Osteoblast (primary cell): Measurements from ENCODE around the gene LCE4A. TPM values are rescaled to one million over a fixed set of nuclear protein-coding genes. Genes with fewer than 3 reads are reported as not detected.
A peak's percentile ranks its signal among the peaks of the same experiment; 100 is the strongest.

Experiments used
- DNase-seq: peaks from one replicate; pipeline ENCODE4 v3.0.0; 2011; ENCODE audit warnings: low spot score, mixed read lengths; ENCODE audit not compliant: insufficient read length; ENCODE audit errors: missing footprints
- H2AFZ ChIP-seq: 2 replicates; pipeline ENCODE4 v1.6.0; 2011; ENCODE audit warnings: mild to moderate bottlenecking, low read length
- H3K27ac ChIP-seq: 2 replicates; pipeline ENCODE4 v1.5.1; 2011; ENCODE audit warnings: mild to moderate bottlenecking, low read depth, low read length, moderate library complexity
- H3K27me3 ChIP-seq: 2 replicates; pipeline ENCODE4 v1.6.0; 2012; ENCODE audit warnings: mild to moderate bottlenecking, control low read depth, inconsistent platforms, low read length, moderate library complexity; ENCODE audit not compliant: insufficient read depth
- H3K36me3 ChIP-seq: 2 replicates; pipeline ENCODE4 v1.5.1; 2011; ENCODE audit warnings: mild to moderate bottlenecking, low read length, control low read depth, moderate library complexity; ENCODE audit not compliant: insufficient read depth
- H3K4me1 ChIP-seq: 2 replicates; pipeline ENCODE4 v1.5.1; 2011; ENCODE audit warnings: mild to moderate bottlenecking, low read length, control low read depth, moderate library complexity; ENCODE audit not compliant: insufficient read depth
- H3K4me2 ChIP-seq: 2 replicates; pipeline ENCODE4 v1.6.0; 2011; ENCODE audit warnings: mild to moderate bottlenecking, low read length; ENCODE audit not compliant: insufficient read depth
- H3K4me3 ChIP-seq: fragments of 200-600 bp; sonication (generic); 3 replicates; pipeline ENCODE4 v1.5.1; 2012; ENCODE audit warnings: mild to moderate bottlenecking, low read length, inconsistent platforms; ENCODE audit not compliant: insufficient read depth
- H3K79me2 ChIP-seq: 2 replicates; pipeline ENCODE4 v1.6.0; 2012; ENCODE audit warnings: mild to moderate bottlenecking, low read length, control low read depth, inconsistent platforms; ENCODE audit not compliant: insufficient read depth
- H3K9me3 ChIP-seq: 2 replicates; pipeline ENCODE4 v1.5.1; 2011; ENCODE audit warnings: low read depth, low read length, control low read depth
- H4K20me1 ChIP-seq: 2 replicates; pipeline ENCODE4 v1.6.0; 2012; ENCODE audit warnings: mild to moderate bottlenecking, low read length, control low read depth; ENCODE audit not compliant: insufficient read depth
- CTCF ChIP-seq: IDR thresholded peaks from 2 replicates; pipeline ENCODE4 v1.5.1; 2011; ENCODE audit warnings: mild to moderate bottlenecking, low read depth, low read length, moderate library complexity; ENCODE audit errors: extremely low read depth
- total RNA-seq: library from RNA; depleted of rRNA; stranded (reverse); fragments of >200 nt; gene quantifications from 2 replicates; pipeline ENCODE4 v1.2.3, GENCODE V29; 2012

The LCE4A gene
- total RNA-seq, 1 donor = not detected

DNA sequence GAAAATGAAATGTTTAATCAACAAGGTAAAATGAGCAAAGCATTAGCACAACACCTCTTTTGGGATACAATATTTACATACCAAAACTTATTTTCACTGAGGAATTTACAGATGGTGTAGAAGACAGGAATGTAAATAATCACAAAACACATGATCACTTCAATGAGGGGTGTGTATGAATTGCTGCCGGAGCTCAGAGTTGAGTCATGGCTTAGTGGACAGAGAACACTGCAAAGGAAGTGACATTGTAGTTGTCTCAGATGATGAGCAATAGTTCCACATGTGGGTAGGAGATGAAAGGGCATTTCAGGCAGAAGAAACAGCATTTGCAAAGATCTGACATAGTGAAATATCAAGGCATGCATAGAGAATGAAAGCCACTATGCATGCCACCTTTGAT lies 44.3 kb downstream of the LCE4A start:
- Histone ChIP-seq H3K79me2 (no peaks in the 10 kb centered on the region), H3K27ac (no peak overlapping the region), H3K27me3 (no peaks in the 10 kb centered on the region), H2AFZ (no peak overlapping the region), H3K4me2 (no peak overlapping the region), H4K20me1 (no peaks in the 10 kb centered on the region), H3K36me3 (no peaks in the 10 kb centered on the region), H3K4me1 (no peaks in the 10 kb centered on the region), H3K9me3 (no peaks in the 10 kb centered on the region), H3K4me3 (no peak overlapping the region)
- no peak for TF ChIP-seq CTCF
- DNase-seq = no peak

- no peak for DNase-seq
- H4K20me1 ChIP-seq = no peaks in the 10 kb centered on the region
Measured at GRCh38 chr1:152753586-152753985, 45.6 kb downstream of the LCE4A start.

DNA sequence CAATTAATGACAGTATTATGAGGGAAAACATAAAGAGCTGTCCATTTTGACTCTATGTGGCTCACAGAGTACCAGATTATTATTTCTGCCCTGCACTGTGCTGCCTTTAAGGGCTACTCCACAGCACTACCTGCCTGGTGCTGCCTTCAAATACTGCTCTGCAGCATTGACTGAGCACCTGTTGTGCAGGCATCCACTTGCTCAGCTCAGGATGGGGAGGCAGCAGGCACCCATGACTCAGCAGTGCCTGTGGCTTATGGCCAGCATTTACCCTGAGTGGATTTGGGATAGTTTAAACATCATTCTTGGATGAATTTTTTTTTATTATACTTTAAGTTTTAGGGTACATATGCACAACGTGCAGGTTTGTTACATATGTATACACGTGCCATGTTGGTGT lies 48.9 kb downstream of the LCE4A start:
- H3K79me2 ChIP-seq = no peaks in the 10 kb centered on the region
- no peak overlapping the region for H3K4me2 ChIP-seq
- H3K4me1 ChIP-seq = no peaks in the 10 kb centered on the region
- no peaks in the 10 kb centered on the region for H4K20me1 ChIP-seq
- H3K27me3 ChIP-seq = no peaks in the 10 kb centered on the region
- no peaks in the 10 kb centered on the region for H3K9me3 ChIP-seq
- H2AFZ ChIP-seq = no peak overlapping the region
- peak; percentile 78 for DNase-seq
- H3K36me3 ChIP-seq = no peaks in the 10 kb centered on the region
- no peak for TF ChIP-seq CTCF
- H3K27ac ChIP-seq = no peak overlapping the region
- no peak overlapping the region for H3K4me3 ChIP-seq

More at GRCh38 chr1:152753586-152753985, 45.6 kb downstream of the LCE4A start:
- Histone ChIP-seq H3K27me3 (no peaks in the 10 kb centered on the region), H3K79me2 (no peaks in the 10 kb centered on the region), H3K27ac (no peak overlapping the region), H3K4me1 (no peaks in the 10 kb centered on the region), H2AFZ (no peak overlapping the region), H3K36me3 (no peaks in the 10 kb centered on the region), H3K9me3 (no peaks in the 10 kb centered on the region), H3K4me2 (no peak overlapping the region), H3K4me3 (no peak overlapping the region)
- TF ChIP-seq CTCF = no peak

- no peak for TF ChIP-seq CTCF
- H3K27ac ChIP-seq = no peak within 1 kb of the TSS
- H3K4me1 ChIP-seq = no peaks in the 10 kb centered on the region
- H3K4me2 ChIP-seq = no peak within 1 kb of the TSS
- no peak within 1 kb of the TSS for H3K4me3 ChIP-seq
- no peaks in the 10 kb centered on the region for H3K27me3 ChIP-seq
- H3K36me3 ChIP-seq = no peaks in the 10 kb centered on the region
- H3K9me3 ChIP-seq = no peaks in the 10 kb centered on the region
- no peaks in the 10 kb centered on the region for H3K79me2 ChIP-seq
- H4K20me1 ChIP-seq = no peaks in the 10 kb centered on the region
- H2AFZ ChIP-seq = no peak within 1 kb of the TSS
- DNase-seq = no peak
Measured at GRCh38 chr1:152757747-152758146, 49.8 kb downstream of the LCE4A start, which contains the start of gene KPRP. Gene KPRP, plus strand, starts transcription at chr1:152758025. Its CDS starts 1,564 bp downstream, at chr1:152759589.
